Measurements from ENCODE around the gene TLN1. TPM values are rescaled to one million over a fixed set of nuclear protein-coding genes. Genes with fewer than 3 reads are reported as not detected.

Gene TLN1
- total and polyA plus RNA-seq, 7 donors = 45.0 to 609 (median 354) TPM

DNA sequence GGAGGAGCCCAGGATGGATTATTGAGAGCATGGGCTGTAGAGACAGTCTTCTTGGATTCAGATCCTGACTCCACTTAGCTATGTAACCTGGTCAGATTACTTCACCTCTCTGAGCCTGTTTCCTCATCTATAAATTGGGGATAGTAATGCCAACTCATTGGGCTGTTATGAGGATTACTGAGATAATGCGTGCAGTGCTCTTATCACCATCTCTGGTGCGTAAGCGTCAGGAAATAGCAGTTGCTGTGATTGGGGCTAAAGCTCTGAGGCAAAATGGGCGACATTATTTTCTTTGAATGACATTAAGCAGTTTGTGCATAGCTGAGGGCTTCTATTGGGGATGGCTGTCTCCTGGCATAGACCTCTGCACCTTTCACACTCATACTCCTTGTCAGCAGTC is 23.1 kb upstream of the TLN1 start:
- DNase-seq = no peak
- H3K9me3 ChIP-seq = no peaks in the 10 kb centered on the region
- no peak overlapping the region for H3K4me3 ChIP-seq
- 92 to 96% methylated on average over 4 of the region's 4 CpGs for WGBS, 2 donors
- TF ChIP-seq POLR2A (IDR thresholded peaks at IDR 0.05) (no peak), EP300 (IDR thresholded peaks at IDR 0.05) (no peak), POLR2AphosphoS5 (IDR thresholded peaks at IDR 0.05) (no peak)
- TF ChIP-seq, protein P1, sequence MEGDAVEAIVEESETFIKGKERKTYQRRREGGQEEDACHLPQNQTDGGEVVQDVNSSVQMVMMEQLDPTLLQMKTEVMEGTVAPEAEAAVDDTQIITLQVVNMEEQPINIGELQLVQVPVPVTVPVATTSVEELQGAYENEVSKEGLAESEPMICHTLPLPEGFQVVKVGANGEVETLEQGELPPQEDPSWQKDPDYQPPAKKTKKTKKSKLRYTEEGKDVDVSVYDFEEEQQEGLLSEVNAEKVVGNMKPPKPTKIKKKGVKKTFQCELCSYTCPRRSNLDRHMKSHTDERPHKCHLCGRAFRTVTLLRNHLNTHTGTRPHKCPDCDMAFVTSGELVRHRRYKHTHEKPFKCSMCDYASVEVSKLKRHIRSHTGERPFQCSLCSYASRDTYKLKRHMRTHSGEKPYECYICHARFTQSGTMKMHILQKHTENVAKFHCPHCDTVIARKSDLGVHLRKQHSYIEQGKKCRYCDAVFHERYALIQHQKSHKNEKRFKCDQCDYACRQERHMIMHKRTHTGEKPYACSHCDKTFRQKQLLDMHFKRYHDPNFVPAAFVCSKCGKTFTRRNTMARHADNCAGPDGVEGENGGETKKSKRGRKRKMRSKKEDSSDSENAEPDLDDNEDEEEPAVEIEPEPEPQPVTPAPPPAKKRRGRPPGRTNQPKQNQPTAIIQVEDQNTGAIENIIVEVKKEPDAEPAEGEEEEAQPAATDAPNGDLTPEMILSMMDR (IDR thresholded peaks at IDR 0.05) = no peak
- H3K4me1 ChIP-seq = peaks cover 0 to 34% (median 31%) of the 10 kb centered on the region in 4 donors
- H3K36me3 ChIP-seq = peaks cover 13 to 46% (median 34%) of the 10 kb centered on the region in 4 donors
- H3K27ac ChIP-seq = no peak overlapping the region
- H3K27me3 ChIP-seq = no peaks in the 10 kb centered on the region
- intact Hi-C loops (cut with DNase I) = no loop called here

DNA sequence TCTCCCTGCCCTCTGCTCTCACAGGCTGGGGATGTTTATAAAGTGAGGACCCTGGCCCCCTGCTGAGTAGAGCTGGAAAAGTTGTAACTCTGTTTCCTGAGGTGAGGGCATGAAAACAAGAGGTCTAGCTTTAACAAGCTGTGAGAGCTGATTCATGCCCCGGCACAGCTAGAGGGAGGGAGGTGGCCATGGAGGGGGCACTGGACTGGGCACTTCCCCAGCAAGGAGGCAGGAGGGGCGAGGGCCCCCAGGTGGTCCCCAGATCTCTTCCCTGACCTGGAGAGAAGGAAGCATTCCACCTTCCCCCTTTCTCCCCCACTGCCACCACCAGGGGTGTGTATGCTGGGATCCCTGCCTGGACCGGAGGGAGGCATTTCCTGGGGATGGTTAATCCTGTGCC is 22.3 kb upstream of the TLN1 start, which contains the start of gene MSMP:
Gene MSMP (minus strand): TSS at position 13 of the 400 bp plus-strand sequence. CDS start 147 bp downstream, outside the sequence.
- 56% methylated on average over 3 of the region's 3 CpGs for WGBS, 2 donors
- intact Hi-C loops (cut with DNase I) = no loop called here
- H3K9me3 ChIP-seq = no peaks in the 10 kb centered on the region
- peaks cover 0 to 40% (median 38%) of the 10 kb centered on the region in 4 donors for H3K4me1 ChIP-seq
- DNase-seq = no peak
- no peak within 1 kb of the TSS for H3K27ac ChIP-seq
- H3K4me3 ChIP-seq = no peak within 1 kb of the TSS
- TF ChIP-seq, protein P1 (IDR thresholded peaks at IDR 0.05) = no peak
- TF ChIP-seq POLR2AphosphoS5 (IDR thresholded peaks at IDR 0.05) (no peak), POLR2A (IDR thresholded peaks at IDR 0.05) (no peak), EP300 (IDR thresholded peaks at IDR 0.05) (no peak)
- H3K27me3 ChIP-seq = no peaks in the 10 kb centered on the region
- peaks cover 13 to 46% (median 34%) of the 10 kb centered on the region in 4 donors for H3K36me3 ChIP-seq

DNA sequence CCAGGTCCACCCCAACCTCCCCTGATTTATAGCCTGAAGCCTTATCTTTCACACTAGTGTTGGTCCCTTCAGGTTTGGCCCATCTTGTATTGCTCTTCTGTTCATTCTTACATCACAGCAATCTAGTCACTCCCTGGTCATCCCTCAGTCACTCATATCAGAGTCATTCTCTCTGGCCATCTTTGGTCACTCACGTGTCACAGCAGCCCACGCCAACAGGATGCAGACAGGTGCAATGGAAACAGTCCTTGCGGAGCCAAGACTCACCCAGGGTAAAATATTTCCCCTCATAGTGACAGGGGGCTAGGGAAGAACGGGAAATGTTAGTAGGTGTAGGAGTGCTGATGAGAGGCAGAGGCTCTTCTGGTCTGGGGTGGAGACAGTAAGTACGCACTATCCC is 21.5 kb upstream of the TLN1 start:
- intact Hi-C loops (cut with DNase I) = no loop called here
- WGBS, 2 donors = 91 to 92% methylated on average over 5 of the region's 5 CpGs
- TF ChIP-seq EP300 (IDR thresholded peaks at IDR 0.05) = no peak
- TF ChIP-seq, protein P1 (IDR thresholded peaks at IDR 0.05) = peak in 1 of 4 experiments; percentile 7
- TF ChIP-seq POLR2AphosphoS5 (IDR thresholded peaks at IDR 0.05) = no peak
- Histone ChIP-seq H3K36me3 (peaks cover 13 to 46% (median 34%) of the 10 kb centered on the region in 4 donors), H3K4me1 (peaks cover 0 to 39% (median 35%) of the 10 kb centered on the region in 4 donors), H3K4me3 (no peak overlapping the region), H3K27me3 (no peaks in the 10 kb centered on the region), H3K9me3 (no peaks in the 10 kb centered on the region), H3K27ac (no peak overlapping the region)
- DNase-seq = no peak

DNA sequence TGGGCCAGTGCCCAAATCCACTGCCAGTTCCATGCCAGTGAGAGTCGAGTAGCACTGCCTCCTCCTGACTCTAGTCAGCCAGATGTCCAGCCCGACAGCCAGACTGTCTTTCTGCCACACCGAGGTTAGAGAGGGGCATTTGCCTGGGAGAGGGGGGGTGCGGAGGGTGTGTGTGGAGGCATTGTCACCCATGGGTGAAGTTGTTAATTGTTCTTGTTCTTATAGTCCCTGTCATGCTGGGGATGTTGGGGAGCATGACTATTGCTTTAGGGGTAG is 18.2 kb upstream of the TLN1 start:
- intact Hi-C loops (cut with DNase I) = no loop called here
- no peaks in the 10 kb centered on the region for H3K27me3 ChIP-seq
- TF ChIP-seq, protein P1 (IDR thresholded peaks at IDR 0.05) = no peak
- TF ChIP-seq POLR2AphosphoS5 (IDR thresholded peaks at IDR 0.05) (no peak), EP300 (IDR thresholded peaks at IDR 0.05) (no peak), POLR2A (IDR thresholded peaks at IDR 0.05) (no peak)
- H3K4me3 ChIP-seq = peak overlapping the region in 2 of 4 donors; percentile 87 to 88
- H3K9me3 ChIP-seq = no peaks in the 10 kb centered on the region
- peak overlapping the region; percentile 90 to 97 (median 92) for H3K27ac ChIP-seq
- 55 to 62% methylated on average over 4 of the region's 4 CpGs for WGBS, 2 donors
- H3K36me3 ChIP-seq = peaks cover 13 to 47% (median 34%) of the 10 kb centered on the region in 4 donors
- DNase-seq = no peak
- H3K4me1 ChIP-seq = peaks cover 0 to 46% (median 44%) of the 10 kb centered on the region in 4 donors
